ENCODE measurements around the gene CHST11.

DNA sequence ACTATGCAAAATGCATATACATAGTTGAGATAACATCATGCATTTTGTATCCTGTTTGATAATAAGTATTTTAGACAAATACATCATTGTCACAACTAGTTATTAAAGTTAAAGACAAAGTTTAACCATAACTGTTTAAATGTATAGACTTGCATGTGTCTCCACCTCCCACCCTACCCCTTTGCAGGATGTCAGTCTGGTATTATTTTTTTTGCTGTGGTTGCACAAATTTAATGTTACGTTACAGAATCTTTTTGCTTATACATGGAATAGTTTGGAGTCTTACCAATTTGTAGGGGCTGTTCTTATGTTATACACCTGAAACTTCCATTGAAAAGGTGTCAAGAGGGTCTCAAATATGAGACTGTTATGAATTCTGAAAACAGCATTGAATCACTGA is 5.6 kb downstream of the CHST11 start:
- TF ChIP-seq CTCF (IDR thresholded peaks at IDR 0.05; ENCODE audit: low read depth, low read length, poor library complexity, severe bottlenecking) (no peak), EZH2phosphoT487 (IDR thresholded peaks at IDR 0.05; ENCODE audit: borderline replicate concordance, low read length) (no peak)

All from DOHH2 (cell line).